Mucosa of descending colon (tissue), 3 donors: ENCODE results near the gene PIKFYVE. TPM values are rescaled to one million over a fixed set of nuclear protein-coding genes. Genes with fewer than 3 reads are reported as not detected.
A peak's percentile ranks its signal among the peaks of the same experiment; 100 is the strongest.

Experiments
- ATAC-seq: fragments of 200-7000 bp; cut with Tn5 transposase; one replicate; pipeline ENCODE4 v1.9.1; 2020; ENCODE audit warnings: mild to moderate bottlenecking, moderate library complexity
- DNase-seq, 3 donors: peaks; one replicate each; pipeline ENCODE4 v3.0.0-alpha.2; 2020
- H3K36me3 ChIP-seq: fragments of 200-600 bp; one replicate; pipeline ENCODE4 v1.8.0; 2021; ENCODE audit warnings: low read depth, mild to moderate bottlenecking
- H3K4me1 ChIP-seq: fragments of 200-600 bp; one replicate; pipeline ENCODE4 v1.8.0; 2021; ENCODE audit warnings: low read depth, mild to moderate bottlenecking
- H3K4me3 ChIP-seq: fragments of 200-600 bp; one replicate; pipeline ENCODE4 v1.8.0; 2021; ENCODE audit warnings: mild to moderate bottlenecking
- H3K9me3 ChIP-seq: fragments of 200-600 bp; one replicate; pipeline ENCODE4 v1.8.0; 2021; ENCODE audit warnings: mild to moderate bottlenecking
- intact Hi-C, 2 donors: fragments of 100-400 bp; cut with DNase I in 1 of 2; cut with micrococcal nuclease in 1 of 2; formaldehyde crosslinking; loops; one replicate each; pipeline versions ENCODE4 v1.11.0 to v1.11.1; 2022; cut with DNase I, micrococcal nuclease
- total RNA-seq, 3 donors: library from RNA; stranded (reverse); fragmentation: NEBNext Ultra II Directional in 2 of 3; extraction: Animal tissue kit (Norgen Biotek cat#: 25700) in 2 of 3; gene quantifications; one replicate each; pipeline versions ENCODE4 v1.2.1 to v1.2.4, GENCODE V29; 2021 to 2023
- TF ChIP-seq, protein P1 (sequence below): fragments of 200-600 bp; IDR thresholded peaks from one replicate; pipeline ENCODE4 v1.8.0; 2022; ENCODE audit warnings: antibody characterized with exemption, mild to moderate bottlenecking
- donor health status: DM: no; HTN: no; CAD: no; lungs with moderate emphysema.
- donor health status: DM: no; HTN: no; CAD: no.
- donor health status: DM: no; HTN: yes; CAD: no.

PIKFYVE gene
- total RNA-seq, 3 donors from 2014 or later = 20.5 to 29.6 (median 25.2) TPM

DNA sequence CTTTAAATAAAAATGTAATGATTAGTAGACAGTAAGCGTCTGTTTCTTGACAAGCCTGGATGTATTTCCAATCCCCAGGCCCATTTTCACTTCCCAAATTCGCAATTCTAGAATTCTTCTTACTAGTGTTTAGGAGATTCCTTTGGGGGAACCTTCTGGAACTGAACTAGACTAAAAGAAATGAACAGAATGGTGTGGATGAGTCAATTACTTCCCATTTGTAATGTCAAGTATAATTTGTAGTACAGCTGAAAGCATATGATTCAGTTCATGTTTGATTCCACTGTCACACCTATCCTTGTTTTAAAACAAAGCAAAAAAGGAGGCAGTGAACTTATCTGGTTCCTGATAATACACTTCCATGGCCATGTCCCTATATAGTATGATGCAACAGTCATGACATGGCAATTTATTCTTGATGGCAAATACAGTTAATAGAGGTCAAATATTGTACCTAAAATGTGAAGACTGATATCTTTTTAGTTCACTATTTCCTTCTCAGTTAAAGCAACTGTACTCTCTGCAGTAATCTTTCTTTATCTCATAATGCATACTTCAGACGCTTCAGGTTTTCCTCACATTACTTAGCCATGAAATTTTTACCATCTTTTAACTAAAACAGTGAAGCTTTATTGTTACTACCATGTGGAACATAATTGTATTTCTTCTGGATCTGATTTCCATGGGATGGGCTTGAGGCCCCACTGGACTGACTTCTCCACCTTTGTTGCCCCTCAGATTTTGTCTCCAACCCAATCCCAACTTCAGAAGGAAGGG lies 13.2 kb upstream of the PIKFYVE start:
- ATAC-seq (no peak), DNase-seq (no peak)
- no peak overlapping the region for H3K4me3 ChIP-seq
- no peaks in the 10 kb centered on the region for H3K9me3 ChIP-seq
- intact Hi-C loops = loop anchor here in 1 of 2 donors (10.0 kb wide), 1 partner anchor 78 kb away; no protein-coding TSS in a partner anchor
- H3K4me1 ChIP-seq = peaks cover 19% of the 10 kb centered on the region
- no peaks in the 10 kb centered on the region for H3K36me3 ChIP-seq
- TF ChIP-seq, protein P1, sequence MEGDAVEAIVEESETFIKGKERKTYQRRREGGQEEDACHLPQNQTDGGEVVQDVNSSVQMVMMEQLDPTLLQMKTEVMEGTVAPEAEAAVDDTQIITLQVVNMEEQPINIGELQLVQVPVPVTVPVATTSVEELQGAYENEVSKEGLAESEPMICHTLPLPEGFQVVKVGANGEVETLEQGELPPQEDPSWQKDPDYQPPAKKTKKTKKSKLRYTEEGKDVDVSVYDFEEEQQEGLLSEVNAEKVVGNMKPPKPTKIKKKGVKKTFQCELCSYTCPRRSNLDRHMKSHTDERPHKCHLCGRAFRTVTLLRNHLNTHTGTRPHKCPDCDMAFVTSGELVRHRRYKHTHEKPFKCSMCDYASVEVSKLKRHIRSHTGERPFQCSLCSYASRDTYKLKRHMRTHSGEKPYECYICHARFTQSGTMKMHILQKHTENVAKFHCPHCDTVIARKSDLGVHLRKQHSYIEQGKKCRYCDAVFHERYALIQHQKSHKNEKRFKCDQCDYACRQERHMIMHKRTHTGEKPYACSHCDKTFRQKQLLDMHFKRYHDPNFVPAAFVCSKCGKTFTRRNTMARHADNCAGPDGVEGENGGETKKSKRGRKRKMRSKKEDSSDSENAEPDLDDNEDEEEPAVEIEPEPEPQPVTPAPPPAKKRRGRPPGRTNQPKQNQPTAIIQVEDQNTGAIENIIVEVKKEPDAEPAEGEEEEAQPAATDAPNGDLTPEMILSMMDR = no peak

DNA sequence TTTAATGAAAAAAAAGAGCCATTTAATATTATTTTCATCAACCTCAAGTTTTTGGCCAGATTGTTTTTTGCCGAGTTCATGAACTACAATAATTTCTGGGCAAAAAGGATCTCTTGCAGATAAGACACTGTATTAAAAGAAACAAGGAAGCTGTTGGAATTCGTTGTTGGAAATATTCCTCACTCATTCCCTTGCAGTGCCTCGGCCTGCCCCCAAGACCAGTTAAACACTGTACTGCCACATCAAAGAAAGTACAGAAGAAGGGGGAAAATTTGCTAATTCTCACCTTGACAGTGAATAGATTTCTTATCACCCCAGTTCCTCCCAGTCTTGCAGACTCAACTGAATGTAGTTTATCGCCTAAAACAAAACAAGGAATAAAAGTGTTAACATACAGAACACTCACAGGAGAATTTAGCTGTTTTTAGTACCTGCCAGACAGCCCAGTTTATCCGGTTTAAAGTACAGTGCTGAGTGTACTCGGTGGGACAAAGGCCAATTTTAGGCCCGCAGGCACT lies 12.4 kb upstream of the PIKFYVE start:
- no peaks in the 10 kb centered on the region for H3K36me3 ChIP-seq
- DNase-seq (no peak), ATAC-seq (no peak)
- peak overlapping the region; percentile 44 for H3K4me3 ChIP-seq
- intact Hi-C loops = loop anchor here in 1 of 2 donors (10.0 kb wide), 1 partner anchor 79 kb away; no protein-coding TSS in a partner anchor
- H3K4me1 ChIP-seq = peaks cover 19% of the 10 kb centered on the region
- H3K9me3 ChIP-seq = no peaks in the 10 kb centered on the region
- TF ChIP-seq, protein P1 = no peak

- peak; percentile 88 to 91 (median 90) for DNase-seq
- no peaks in the 10 kb centered on the region for H3K9me3 ChIP-seq
- ATAC-seq = peak; percentile 76
- H3K4me3 ChIP-seq = peak overlapping the region; percentile 44
- no peaks in the 10 kb centered on the region for H3K36me3 ChIP-seq
- intact Hi-C loops = loop anchor here in 1 of 2 donors (10.0 kb wide), 1 partner anchor 79 kb away; no protein-coding TSS in a partner anchor
- TF ChIP-seq, protein P1 = peak; percentile 52
- H3K4me1 ChIP-seq = peaks cover 19% of the 10 kb centered on the region
Observed at GRCh38 chr2:208254118-208254870, 11.8 kb upstream of the PIKFYVE start.

DNA sequence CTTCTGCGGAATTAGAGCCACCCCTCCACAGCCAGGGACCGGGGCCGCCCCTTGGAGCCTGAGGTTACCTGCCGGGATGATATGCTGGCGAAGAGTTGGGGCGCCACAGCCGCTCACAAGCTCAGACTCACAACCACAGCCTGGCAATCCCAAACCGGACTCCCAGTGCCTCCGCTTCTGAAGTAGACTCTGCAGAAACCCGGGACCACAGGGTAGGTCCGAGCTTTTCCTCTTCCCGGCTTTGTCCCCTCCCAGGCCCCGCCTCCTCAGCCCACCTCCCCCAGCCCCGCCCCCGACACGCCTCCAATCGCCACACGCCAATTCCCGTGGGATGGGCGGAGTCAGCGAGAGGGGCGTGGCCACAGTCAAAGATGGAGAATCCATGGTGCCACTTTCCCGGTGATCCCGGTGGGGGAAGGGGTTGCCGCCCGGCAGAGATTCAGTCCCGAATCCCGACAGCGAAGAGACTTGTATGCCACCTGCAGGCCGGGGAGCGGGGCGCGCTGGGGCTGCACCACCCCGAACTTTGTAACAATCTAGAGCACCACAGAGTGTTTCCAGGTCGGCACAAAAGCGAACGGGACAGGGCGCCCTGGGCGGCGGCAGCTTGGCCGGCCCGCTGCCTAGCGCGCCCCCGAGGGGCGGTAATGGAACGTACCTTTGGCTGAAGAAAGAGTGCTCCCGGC lies 11.0 kb upstream of the PIKFYVE start, which contains the start of gene IDH1:
TSS of gene IDH1 (minus strand) at position 201 of the 686 bp plus-strand sequence. CDS start 3,520 bp downstream, outside the sequence.
- Histone ChIP-seq H3K4me3 (peak within 1 kb of the TSS; percentile 44), H3K4me1 (peaks cover 19% of the 10 kb centered on the region), H3K36me3 (no peaks in the 10 kb centered on the region), H3K9me3 (no peaks in the 10 kb centered on the region)
- intact Hi-C loops = loop anchor here in 1 of 2 donors (10.0 kb wide), 1 partner anchor 80 kb away; no protein-coding TSS in a partner anchor
- TF ChIP-seq, protein P1 = peak; percentile 49
- ATAC-seq = peak; percentile 96
- peak; percentile 96 to 100 (median 100) for DNase-seq
